Measurements from ENCODE around the gene PYGO1.
A peak's percentile ranks its signal among the peaks of the same experiment; 100 is the strongest.

The PYGO1 gene

DNA sequence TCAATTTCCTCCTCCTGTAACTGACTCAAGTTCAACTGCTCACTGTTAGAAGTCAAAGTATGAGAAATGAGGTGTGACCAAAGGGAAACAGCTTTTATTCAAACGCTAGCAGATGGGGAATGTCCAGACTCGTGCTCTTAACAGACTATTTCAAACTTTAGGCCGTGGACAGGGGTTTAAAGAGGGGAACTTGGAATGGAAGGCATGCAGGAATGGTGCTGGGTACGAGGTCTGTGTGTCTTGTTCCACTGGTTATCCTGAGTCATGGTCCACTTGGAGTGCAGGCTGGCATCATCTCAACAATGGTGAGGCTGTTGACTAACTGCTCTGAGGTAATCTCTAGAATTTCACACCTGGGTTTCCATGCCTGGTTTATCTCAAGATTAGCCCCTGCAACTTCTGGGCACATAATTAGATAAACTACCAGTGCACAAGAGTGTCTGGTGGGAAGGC, 57.3 kb downstream of the PYGO1 start:
- DNase-seq (ENCODE audit: extremely low spot score) = no peak
- ChIA-PET CTCF (interaction anchor here (1.0 to 1.7 kb wide), 3 partner anchors 12 to 123 kb away, joined by 3 to 5 read pairs (median 5); partner anchors contain the start of genes CCPG1 and PIERCE2), POLR2A (no interaction called here)
- TF ChIP-seq, protein P1, sequence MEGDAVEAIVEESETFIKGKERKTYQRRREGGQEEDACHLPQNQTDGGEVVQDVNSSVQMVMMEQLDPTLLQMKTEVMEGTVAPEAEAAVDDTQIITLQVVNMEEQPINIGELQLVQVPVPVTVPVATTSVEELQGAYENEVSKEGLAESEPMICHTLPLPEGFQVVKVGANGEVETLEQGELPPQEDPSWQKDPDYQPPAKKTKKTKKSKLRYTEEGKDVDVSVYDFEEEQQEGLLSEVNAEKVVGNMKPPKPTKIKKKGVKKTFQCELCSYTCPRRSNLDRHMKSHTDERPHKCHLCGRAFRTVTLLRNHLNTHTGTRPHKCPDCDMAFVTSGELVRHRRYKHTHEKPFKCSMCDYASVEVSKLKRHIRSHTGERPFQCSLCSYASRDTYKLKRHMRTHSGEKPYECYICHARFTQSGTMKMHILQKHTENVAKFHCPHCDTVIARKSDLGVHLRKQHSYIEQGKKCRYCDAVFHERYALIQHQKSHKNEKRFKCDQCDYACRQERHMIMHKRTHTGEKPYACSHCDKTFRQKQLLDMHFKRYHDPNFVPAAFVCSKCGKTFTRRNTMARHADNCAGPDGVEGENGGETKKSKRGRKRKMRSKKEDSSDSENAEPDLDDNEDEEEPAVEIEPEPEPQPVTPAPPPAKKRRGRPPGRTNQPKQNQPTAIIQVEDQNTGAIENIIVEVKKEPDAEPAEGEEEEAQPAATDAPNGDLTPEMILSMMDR (IDR thresholded peaks at IDR 0.05; ENCODE audit: control extremely low read depth, extremely low read depth, low read depth, missing control alignments) = no peak

DNA sequence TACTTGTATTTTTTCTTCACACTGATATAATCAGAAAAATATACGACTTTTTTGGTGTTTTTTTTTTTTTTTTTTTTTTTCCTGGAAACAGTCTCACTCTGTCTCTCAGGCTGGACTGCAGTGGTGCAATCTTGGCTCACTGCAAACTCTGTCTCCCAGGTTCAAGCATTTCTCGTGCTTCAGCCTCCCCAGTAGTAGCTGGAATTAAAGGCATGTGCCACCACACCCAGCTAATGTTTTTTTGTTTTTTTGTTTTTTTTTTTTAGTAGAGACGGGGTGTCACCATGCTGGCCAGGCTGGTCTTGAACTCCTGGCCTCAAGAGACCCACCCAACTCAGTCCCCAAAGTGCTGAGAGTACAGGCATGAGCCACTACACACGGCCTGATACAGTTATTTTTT, 59.3 kb downstream of the PYGO1 start:
- CTCF ChIA-PET = interaction anchor here (1.7 kb wide), 2 partner anchors 9 to 33 kb away, joined by 3 to 5 read pairs; no protein-coding TSS in a partner anchor

DNA sequence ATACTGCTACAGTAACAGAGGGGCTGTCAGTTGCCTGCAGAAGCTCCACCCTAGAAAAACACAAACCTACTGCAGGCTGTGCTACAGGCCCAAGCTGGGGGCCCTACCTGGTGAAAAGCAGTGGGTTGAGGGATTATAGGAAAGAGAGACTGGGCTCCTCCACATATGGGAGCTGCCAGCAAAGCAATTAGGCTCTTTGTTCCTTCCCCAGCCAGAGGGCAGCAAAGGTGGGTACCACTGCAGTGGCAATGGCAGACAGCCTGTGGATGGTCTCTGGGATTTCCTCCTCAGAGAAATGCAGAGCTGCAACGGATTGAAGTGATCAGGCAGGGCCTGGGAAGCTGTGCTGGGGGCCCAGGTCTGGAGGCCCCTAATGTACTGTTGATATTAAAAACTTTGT, 61.0 kb downstream of the PYGO1 start:
- TF ChIP-seq, protein P1 (IDR thresholded peaks at IDR 0.05; ENCODE audit: control extremely low read depth, extremely low read depth, low read depth, missing control alignments) = no peak
- ChIA-PET POLR2A (no interaction called here), CTCF (interaction anchor here (0.6 to 3.7 kb wide), 14 partner anchors 8 to 117 kb away, joined by 3 to 32 read pairs (median 8); no protein-coding TSS in a partner anchor)
- no peak for DNase-seq (ENCODE audit: extremely low spot score)

More for the DNA sequence above, 59.3 kb downstream of the PYGO1 start:
- TF ChIP-seq, protein P1 (IDR thresholded peaks at IDR 0.05; ENCODE audit: control extremely low read depth, extremely low read depth, low read depth, missing control alignments) = no peak
- POLR2A ChIA-PET = no interaction called here
- DNase-seq (ENCODE audit: extremely low spot score) = no peak

DNA sequence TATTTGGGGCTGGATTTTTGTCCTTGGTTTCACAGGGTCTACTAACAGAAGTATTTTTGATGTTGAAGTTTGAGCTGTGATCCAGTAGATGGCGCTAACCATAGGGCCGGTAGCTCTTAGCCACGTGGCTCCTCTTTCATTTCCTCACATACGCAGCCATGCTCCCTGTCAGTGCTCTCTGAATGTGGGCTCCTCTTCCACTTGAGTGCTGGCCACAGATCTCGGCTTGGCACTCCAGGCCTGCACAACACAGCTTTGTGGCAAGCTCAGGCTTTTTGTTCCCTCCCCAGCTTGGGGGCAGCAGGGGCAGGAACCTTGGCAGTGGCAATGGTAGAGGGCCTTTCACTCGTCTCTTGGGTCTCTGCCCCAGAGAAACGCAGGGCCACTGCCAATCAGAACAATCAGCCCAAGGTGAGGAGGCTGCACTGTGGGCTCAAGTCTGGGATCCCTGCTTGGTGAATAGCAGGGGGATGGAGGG, 61.5 kb downstream of the PYGO1 start:
- TF ChIP-seq, protein P1 (IDR thresholded peaks at IDR 0.05; ENCODE audit: control extremely low read depth, extremely low read depth, low read depth, missing control alignments) = no peak
- ChIA-PET POLR2A (no interaction called here), CTCF (interaction anchor here (0.7 to 3.7 kb wide), 17 partner anchors 10 to 274 kb away, joined by 3 to 32 read pairs (median 6); no protein-coding TSS in a partner anchor)
- DNase-seq (ENCODE audit: extremely low spot score) = peak; percentile 42

DNA sequence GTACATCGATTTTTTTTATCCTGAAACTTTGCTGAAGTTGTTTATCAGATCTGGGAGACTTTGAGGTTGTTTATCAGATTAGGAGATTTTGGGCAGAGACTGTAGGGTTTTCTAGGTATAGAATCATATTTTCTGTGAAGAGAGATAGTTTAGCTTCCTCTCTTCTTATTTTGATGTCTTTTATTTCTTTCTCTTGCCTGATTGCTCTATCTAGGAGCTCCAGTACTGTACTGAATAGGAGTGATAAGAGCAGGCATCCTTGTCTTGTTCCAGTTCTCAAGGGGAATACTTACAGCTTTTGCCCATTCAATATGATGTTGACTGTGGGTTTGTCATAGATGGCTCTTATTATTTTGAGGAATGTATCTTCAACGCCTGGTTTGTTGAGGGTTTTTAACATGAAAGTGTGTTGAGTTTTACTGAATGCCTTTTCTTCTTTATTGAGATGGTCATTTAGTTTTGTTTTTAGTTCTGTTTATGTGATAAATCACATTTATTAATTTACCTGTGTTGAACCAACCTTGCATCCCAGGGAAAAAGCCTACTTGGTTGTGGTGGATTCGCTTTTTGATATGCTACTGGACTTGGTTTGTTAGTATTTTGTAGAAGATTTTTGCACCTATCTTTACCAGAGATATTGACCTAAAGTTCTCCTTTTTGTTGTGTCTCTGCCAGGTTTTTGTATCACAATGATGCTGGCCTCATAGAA, 65.2 kb downstream of the PYGO1 start:
- TF ChIP-seq, protein P1 (IDR thresholded peaks at IDR 0.05; ENCODE audit: control extremely low read depth, extremely low read depth, low read depth, missing control alignments) = no peak

DNA sequence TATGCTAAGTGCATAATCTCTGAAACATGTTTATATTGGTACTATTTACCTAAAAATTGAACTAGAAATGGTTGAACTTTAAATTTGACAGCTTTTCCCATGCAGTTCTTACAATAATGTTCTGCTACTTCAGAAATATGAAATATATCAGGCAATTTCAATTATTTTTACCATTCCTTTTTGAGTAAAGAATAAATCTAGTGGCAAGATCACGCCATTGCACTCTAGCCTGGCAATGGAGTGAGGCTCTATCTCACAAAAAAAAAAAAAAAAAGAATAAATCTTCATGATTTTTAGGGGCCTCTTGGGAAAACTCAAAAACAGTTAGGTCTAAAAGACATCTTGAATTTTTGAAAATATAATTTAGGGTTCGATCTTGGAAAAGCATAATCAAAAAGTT, 69.5 kb downstream of the PYGO1 start:
- ChIA-PET POLR2A (no interaction called here), CTCF (interaction anchor here (1.0 kb wide), 2 partner anchors 9 to 327 kb away, joined by 3 read pairs; no protein-coding TSS in a partner anchor)
- TF ChIP-seq, protein P1 (IDR thresholded peaks at IDR 0.05; ENCODE audit: control extremely low read depth, extremely low read depth, low read depth, missing control alignments) = no peak
- DNase-seq (ENCODE audit: extremely low spot score) = no peak

More for the DNA sequence above, 65.2 kb downstream of the PYGO1 start:
- ChIA-PET CTCF (no interaction called here), POLR2A (no interaction called here)
- no peak for DNase-seq (ENCODE audit: extremely low spot score)

All from GM10248 (cell line).